Mammary epithelial cell (primary cell): ENCODE results near the gene DNPEP.

Source experiments
- EZH2 ChIP-seq: IDR thresholded peaks from 2 replicates; pipeline ENCODE4 v1.6.1; 2012; ENCODE audit warnings: low read length, inconsistent platforms, borderline replicate concordance
- TF ChIP-seq, protein P1 (sequence below), 2 donors: IDR thresholded peaks in 1 of 2; conservative IDR thresholded peaks in 1 of 2; 2 replicates each; pipeline ENCODE4 v1.5.1; 2011 to 2012; ENCODE audit warnings: inconsistent platforms in 2 of 2, low read length in 2 of 2, mild to moderate bottlenecking in 2 of 2, control low read depth in 1 of 2, low read depth in 1 of 2; ENCODE audit not compliant: insufficient read depth in 1 of 2; ENCODE audit errors: extremely low read depth in 1 of 2

DNA sequence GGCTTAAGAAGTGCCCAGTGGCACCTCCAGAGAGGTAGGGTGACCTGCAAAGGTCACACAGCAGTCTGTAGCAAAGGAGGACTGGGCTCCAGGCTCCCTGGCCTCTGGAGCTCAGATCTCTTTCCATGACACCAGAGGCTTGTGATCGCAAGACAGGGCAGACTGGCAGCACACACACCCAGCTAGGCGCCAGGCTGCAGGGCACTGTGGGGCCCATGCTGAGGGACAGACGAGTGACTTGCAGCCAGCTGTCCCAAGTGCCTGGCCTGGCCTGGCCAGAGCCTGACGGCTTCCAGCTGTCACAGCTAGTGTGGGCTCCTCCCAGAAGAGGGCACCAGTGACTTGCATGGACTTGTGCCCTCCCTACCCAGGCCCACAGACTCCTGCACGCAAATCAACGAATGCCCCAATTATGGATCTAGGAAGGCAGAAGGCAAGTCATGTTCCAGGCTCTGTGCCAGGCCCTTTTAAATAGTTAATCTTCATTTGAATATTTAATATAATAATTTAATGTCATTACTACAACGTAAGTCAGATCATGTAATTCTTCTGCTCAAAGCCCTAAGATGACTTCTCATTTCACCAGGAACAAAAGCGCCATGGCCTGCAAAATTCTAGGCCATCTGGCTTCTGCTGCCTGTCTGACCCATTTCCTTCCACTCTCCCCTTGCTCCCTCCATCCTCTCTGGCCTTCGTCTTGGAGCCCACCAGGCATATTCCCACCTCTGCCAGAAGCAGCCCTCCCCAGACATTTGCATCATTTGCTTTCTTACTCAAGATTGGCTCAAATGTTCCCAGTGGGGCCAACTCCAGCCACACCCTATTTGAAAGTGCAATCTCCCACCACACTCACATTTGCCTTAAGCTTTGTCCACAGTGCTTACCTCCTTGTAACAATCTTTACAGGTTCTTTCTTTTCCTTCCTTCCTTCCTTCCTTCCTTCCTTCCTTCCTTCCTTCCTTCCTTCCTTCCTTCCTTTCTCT, 43.2 kb upstream of the DNPEP start:
- TF ChIP-seq, protein P1, sequence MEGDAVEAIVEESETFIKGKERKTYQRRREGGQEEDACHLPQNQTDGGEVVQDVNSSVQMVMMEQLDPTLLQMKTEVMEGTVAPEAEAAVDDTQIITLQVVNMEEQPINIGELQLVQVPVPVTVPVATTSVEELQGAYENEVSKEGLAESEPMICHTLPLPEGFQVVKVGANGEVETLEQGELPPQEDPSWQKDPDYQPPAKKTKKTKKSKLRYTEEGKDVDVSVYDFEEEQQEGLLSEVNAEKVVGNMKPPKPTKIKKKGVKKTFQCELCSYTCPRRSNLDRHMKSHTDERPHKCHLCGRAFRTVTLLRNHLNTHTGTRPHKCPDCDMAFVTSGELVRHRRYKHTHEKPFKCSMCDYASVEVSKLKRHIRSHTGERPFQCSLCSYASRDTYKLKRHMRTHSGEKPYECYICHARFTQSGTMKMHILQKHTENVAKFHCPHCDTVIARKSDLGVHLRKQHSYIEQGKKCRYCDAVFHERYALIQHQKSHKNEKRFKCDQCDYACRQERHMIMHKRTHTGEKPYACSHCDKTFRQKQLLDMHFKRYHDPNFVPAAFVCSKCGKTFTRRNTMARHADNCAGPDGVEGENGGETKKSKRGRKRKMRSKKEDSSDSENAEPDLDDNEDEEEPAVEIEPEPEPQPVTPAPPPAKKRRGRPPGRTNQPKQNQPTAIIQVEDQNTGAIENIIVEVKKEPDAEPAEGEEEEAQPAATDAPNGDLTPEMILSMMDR (conservative IDR thresholded peaks at IDR 0.05 in 1 of 2, IDR thresholded peaks at IDR 0.05 in 1 of 2; ENCODE audit: extremely low read depth in 1 of 2, insufficient read depth in 1 of 2, low read depth in 1 of 2, low read length in 2 of 2): peak; percentile 24 to 64
- TF ChIP-seq EZH2: no peak
